ENCODE measurements around the gene VEZT.

- no peak for TF ChIP-seq EZH2 (IDR thresholded peaks at IDR 0.05; ENCODE audit: borderline replicate concordance, low read length)
- no peak for TF ChIP-seq CTCF (IDR thresholded peaks at IDR 0.05; ENCODE audit: low read length)
Observed at GRCh38 chr12:95169368-95169767, 48.2 kb upstream of the VEZT start.

Data from OCI-LY1 (cell line).